Posterior cingulate gyrus (tissue), 11 donors: ENCODE measurements around the gene P2RX1.
"Not testable (repeated sequence)": the region's sequence is repeated elsewhere in the genome, so short reads cannot be mapped to it uniquely, and the experiment has no call there.

ENCODE experiments used
- DNase-seq, 10 donors: peaks; one replicate each; pipeline versions ENCODE4 v3.0.0 to v3.0.0-alpha.2; 2020 to 2021; ENCODE audit warnings: mixed read lengths in 3 of 10
- intact Hi-C: fragments of 100-400 bp; cut with DNase I; formaldehyde crosslinking; loops from one replicate; pipeline ENCODE4 v1.15.1; 2023

The P2RX1 gene

GRCh38 chr17:3953542-3953941 lies 37.3 kb upstream of the P2RX1 start:
- DNase-seq, result no peak
- intact Hi-C loops, result no loop called here

DNA sequence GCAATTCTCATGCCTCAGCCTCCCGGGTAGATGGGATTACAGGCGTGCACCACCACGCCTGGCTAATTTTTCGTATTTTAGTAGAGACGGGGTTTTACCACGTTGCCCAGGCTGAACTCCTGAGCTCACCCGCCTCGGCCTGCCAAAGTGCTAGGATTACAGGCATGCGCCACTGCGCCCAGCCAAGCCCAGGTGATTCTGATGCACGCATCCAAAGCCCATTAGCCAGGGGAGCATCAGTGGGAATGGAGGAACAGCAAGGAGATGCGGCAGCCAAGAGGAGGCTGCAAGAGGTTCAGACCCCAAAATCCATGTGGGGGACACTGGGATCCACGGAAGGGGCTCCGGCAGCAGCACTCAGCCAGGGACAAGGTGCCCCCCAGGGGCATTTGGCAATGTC lies 35.9 kb upstream of the P2RX1 start:
- no peak for DNase-seq
- intact Hi-C loops, result no loop called here

DNA sequence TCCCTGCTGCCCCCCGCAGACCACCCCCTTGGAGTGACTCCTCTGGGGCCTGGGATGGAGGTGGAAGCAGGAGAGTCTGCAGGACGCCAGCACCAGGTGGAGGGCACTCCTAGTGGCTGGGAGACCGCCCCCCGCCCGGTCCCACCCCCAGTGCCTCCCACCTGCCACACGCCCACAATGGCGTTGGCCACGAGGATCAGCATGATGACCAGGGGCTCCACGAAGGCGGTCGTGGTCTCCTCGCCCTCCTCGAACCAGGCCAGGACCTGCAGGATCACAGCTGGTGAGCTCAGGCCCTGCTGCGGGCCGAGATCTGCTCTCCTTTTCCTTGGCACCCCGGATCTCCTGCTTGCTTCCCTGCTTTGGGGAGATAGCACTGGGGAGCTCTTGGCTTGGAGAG lies 35.2 kb upstream of the P2RX1 start:
- intact Hi-C loops, result no loop called here
- DNase-seq, result no peak

DNA sequence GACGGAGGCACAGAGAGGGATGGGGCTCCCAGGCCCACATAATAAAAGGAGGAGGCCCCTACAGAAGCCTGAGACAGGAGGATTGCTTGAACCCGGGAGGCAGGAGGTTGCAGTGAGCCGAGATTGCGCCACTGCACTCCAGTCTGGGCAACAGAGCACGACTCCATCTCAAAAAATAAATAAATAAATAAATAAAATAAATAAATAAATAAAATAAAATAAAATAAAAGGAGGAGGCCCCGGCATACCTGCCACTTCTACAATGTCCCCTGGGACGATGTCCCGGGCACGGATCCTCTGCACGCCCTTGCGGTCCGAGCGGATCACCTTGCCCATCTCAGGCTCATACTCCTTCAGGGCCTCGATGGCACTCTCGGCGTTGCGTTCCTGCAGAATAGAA lies 34.7 kb upstream of the P2RX1 start:
- intact Hi-C loops, result no loop called here
- no peak for DNase-seq

- intact Hi-C loops, result no loop called here
- no peak for DNase-seq
Observed at GRCh38 chr17:3950584-3950983, 34.3 kb upstream of the P2RX1 start.

DNA sequence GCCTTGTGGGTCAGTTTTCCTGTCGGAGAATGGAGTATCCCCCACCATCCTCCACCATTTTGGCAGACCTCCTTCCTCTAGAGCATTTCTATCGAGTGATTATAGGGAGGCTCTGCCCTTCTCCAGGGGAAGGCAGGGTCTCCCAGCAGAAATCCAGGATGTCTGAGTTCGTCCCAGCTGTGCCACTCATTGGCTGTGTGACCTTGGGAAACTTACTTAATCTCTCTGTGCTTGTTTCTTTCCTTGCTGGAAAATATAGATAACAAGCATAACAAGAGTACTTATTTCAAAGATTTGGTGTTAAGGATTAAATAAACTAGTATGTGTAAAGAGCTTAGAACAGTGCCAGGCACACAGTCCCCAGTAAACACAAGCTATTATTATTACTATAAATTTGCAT lies 33.2 kb upstream of the P2RX1 start:
- intact Hi-C loops, result no loop called here
- DNase-seq, result no peak

GRCh38 chr17:3948551-3948950 lies 32.3 kb upstream of the P2RX1 start:
- intact Hi-C loops, result not testable (repeated sequence)

DNA sequence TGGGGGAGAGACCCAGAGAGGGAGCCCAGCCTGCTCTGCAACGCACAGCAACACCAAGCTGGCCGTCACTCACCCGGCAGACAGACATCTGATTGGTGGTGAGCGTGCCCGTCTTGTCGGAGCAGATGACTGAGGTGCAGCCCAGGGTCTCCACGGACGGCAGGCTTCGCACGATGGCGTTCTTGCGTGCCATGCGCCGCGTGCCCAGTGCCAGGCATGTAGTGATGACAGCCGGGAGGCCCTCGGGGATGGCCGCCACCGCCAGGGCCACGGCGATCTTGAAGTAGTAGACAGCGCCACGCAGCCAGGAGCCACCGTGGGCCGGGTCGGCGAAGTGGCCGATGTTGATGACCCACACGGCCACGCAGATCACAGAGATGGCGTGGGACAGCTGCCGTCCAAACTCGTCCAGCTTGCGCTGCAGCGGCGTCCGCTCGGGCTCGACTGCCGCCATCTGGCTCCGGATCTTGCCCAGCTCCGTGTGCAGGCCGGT lies 31.1 kb upstream of the P2RX1 start:
- intact Hi-C loops, result no loop called here

More at GRCh38 chr17:3948551-3948950, 32.3 kb upstream of the P2RX1 start:
- DNase-seq, result not testable (repeated sequence)

DNA sequence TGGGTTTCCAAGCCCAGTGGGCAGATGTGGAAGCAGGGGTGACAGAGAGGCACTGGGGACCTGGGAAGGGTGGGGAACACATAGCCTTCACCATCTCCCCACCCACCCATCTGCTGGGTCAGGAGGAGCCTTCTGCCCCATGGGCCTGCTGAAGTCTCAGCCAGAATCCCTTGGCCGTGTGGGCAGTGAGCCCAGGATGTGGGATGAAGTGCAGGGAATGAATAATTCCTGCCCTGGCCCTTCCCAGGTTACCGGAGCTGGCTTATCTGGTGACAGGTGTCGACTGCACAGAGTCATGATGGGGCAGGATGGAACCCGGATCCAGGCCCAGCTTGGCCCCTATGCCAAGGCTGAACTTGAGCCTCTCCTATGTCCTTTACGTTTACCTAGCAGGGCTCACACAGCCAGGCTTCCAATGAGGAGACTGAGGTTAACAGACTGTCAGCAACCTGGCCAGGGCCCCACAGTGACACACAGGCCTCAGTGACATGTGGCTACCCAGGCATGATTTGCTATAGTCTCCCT lies 30.5 kb upstream of the P2RX1 start:
- intact Hi-C loops, result no loop called here
- no peak for DNase-seq

More for the DNA sequence above, 31.1 kb upstream of the P2RX1 start:
- DNase-seq, result no peak

DNA sequence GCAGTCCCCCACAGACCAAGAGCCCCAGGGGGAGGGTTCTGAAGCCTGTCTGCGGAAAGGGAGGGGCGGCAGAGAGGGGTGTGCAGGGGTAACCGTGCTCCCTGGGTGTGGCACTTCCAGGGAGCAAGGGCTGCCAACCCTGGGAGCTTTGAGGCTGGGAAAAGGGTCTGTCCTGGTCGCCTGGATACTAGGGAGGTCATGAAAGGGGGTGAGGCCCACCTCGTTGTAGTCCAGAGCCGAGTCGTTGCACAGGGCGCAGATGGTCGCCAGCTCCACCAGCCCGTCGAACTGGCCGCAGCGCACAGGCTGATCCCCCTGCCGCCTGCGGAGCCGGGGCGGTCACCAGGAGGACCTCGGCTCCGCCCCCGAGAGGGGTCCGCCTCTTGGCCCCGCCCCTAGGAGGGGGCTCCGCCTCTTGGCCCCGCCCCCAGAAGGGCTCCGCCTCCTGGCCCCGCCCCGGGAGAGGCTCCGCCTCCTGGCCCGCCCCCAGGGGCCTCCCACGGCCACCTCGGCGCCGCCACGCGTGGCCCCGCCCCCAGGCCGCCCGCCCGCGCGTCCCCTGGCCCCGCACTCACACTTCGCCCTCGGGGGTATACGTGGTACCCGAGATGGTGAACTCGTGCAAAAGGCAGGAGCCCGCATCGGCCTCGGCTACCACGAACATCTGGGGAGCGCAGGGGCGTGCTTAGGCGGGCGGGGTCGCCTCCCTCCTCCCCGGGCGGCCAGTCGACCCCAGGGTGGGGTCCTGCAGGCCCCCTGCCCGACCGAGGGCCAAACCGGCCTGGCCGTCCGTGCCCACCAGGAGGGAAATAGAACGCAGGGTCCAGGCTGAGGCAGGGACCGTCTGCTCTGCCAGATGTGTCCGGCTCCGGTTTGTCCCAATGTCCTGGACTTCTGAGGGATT lies 28.5 kb upstream of the P2RX1 start:
- intact Hi-C loops, result no loop called here
- DNase-seq, result peak in 6 of 10 donors; percentile 34 to 80 (median 42)

GRCh38 chr17:3943240-3943891 lies 27.1 kb upstream of the P2RX1 start:
- DNase-seq, result no peak
- intact Hi-C loops, result no loop called here

DNA sequence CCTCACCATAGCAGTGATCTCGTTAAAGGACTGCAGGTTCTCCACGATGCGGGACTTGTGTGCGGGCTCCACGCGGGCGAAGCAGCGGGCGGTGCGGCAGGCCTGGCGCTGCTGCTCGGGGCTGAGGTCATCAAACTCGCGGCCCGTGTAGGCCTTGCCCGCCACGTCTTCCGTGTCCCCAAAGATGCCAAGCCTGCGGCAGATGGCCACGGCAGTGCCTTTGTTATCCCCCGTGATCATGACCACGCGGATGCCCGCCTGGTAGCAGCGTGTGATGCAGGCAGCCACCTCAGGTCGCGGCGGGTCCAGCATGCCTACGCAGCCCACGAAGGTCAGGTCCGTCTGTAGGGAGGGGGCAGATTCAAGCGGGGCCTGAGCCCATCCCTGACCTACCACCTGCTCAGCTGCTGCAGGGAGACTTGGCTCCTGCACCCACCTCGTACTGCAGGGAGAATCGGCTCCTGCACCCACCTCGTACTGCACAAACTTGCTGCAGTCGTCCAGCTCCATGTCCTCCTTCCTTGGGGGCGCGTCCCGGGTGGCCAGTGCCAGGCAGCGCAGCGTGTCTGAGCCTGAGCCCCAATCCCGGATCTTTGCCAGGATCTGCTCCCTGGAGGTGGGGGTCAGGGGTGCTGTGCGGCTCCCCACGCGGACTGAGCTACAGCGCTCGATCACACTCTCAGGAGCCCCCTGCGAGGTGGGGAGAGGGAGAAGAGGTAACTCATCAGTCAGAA lies 24.9 kb upstream of the P2RX1 start:
- intact Hi-C loops, result no loop called here
- no peak for DNase-seq

- intact Hi-C loops, result no loop called here
Observed at GRCh38 chr17:3937359-3937758, 21.1 kb upstream of the P2RX1 start.

GRCh38 chr17:3935825-3936355 lies 19.6 kb upstream of the P2RX1 start:
- no peak for DNase-seq
- intact Hi-C loops, result no loop called here

More at GRCh38 chr17:3937359-3937758, 21.1 kb upstream of the P2RX1 start:
- no peak for DNase-seq

- DNase-seq, result peak in 2 of 10 donors; percentile 17 to 33
- intact Hi-C loops, result no loop called here
Observed at GRCh38 chr17:3935140-3935542, 18.9 kb upstream of the P2RX1 start.

DNA sequence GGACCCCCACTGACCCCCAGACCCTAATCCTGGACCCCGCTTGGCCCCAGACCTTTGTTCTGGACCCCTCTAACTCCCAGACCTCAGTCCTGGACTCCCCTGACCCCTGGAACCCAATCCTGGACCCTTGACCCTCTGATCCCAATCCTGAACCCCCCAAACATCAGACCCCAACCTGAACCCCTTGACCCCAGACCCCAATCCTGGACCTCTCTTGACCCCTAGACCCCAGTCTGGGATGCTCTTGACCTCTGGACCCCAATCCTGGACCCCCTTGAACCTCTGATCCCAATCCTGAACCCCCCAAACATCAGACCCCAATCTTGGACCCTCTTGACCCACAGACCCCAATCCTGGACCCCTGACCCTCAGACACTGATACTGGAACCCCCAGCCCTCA lies 13.5 kb upstream of the P2RX1 start:
- intact Hi-C loops, result no loop called here
- no peak for DNase-seq

GRCh38 chr17:3929181-3929580 lies 12.9 kb upstream of the P2RX1 start:
- DNase-seq, result no peak
- intact Hi-C loops, result no loop called here

- intact Hi-C loops, result no loop called here
- no peak for DNase-seq
Observed at GRCh38 chr17:3928406-3928805, 12.1 kb upstream of the P2RX1 start.

- intact Hi-C loops, result no loop called here
- no peak for DNase-seq
Observed at GRCh38 chr17:3927628-3928340, 11.5 kb upstream of the P2RX1 start.
